OCI-LY7 (cell line): ENCODE measurements around the gene RNF126. TPM values are rescaled to one million over a fixed set of nuclear protein-coding genes. Genes with fewer than 3 reads are reported as not detected.

Experiments used
- BruUV-seq: library from RNA; stranded (reverse); fragments of 400-500 nt; replicated peaks from 2 replicates; lab custom pipeline; 2021; lab: Mats Ljungman, UMichigan
- CTCF ChIA-PET: fragments of 300-600 bp; sonication (Branson Sonifier 250); formaldehyde crosslinking; loops from one replicate; lab custom pipeline; 2022; ENCODE audit warnings: antibody characterized with exemption; ENCODE audit not compliant: unreplicated experiment; lab: Charles Lee
- POLR2A ChIA-PET: fragments of 300-600 bp; sonication (Branson Sonifier 250); formaldehyde crosslinking; loops from one replicate; lab custom pipeline; 2022; ENCODE audit warnings: antibody characterized with exemption; lab: Charles Lee
- DNase-seq: peaks from one replicate; pipeline ENCODE4 v3.0.0-alpha.2; 2015; ENCODE audit warnings: low spot score
- H2AFZ ChIP-seq: fragments of 200-600 bp; sonication (generic), shearing (Covaris generic); 2 replicates; pipeline ENCODE4 v1.6.1; 2014; ENCODE audit warnings: mild to moderate bottlenecking, antibody characterized with exemption, low read length, moderate library complexity
- H3K27ac ChIP-seq: fragments of 200-600 bp; sonication (generic); 2 replicates; pipeline ENCODE4 v1.5.1; 2014; ENCODE audit warnings: mixed run types, low read depth, mild to moderate bottlenecking, moderate library complexity, low read length, inconsistent platforms; ENCODE audit not compliant: poor library complexity, severe bottlenecking
- H3K36me3 ChIP-seq: fragments of 200-600 bp; sonication (generic); 2 replicates; pipeline ENCODE4 v1.6.1; 2014; ENCODE audit warnings: mild to moderate bottlenecking, antibody characterized with exemption, low read length, moderate library complexity, mixed read lengths; ENCODE audit not compliant: insufficient read depth
- H3K4me1 ChIP-seq: fragments of 200-600 bp; sonication (generic); 2 replicates; pipeline ENCODE4 v1.5.1; 2014; ENCODE audit warnings: mild to moderate bottlenecking, low read length; ENCODE audit not compliant: insufficient read depth, poor library complexity, severe bottlenecking
- H3K4me2 ChIP-seq: fragments of 200-600 bp; sonication (generic); 2 replicates; pipeline ENCODE4 v1.6.1; 2014; ENCODE audit warnings: mild to moderate bottlenecking, low read length
- H3K4me3 ChIP-seq: fragments of 200-600 bp; sonication (generic); 2 replicates; pipeline ENCODE4 v1.5.1; 2014; ENCODE audit warnings: mild to moderate bottlenecking, low read depth, low read length; ENCODE audit not compliant: poor library complexity, severe bottlenecking
- H3K79me2 ChIP-seq: fragments of 200-600 bp; sonication (generic); 2 replicates; pipeline ENCODE4 v1.6.1; 2016; ENCODE audit warnings: low read depth, mild to moderate bottlenecking, low read length, moderate library complexity, mixed read lengths; ENCODE audit not compliant: insufficient read depth
- H3K9me2 ChIP-seq: fragments of 200-600 bp; sonication (generic); 2 replicates; pipeline ENCODE4 v1.6.1; 2016; ENCODE audit warnings: mild to moderate bottlenecking, low read length, mixed read lengths; ENCODE audit not compliant: insufficient read depth
- H3K9me3 ChIP-seq: fragments of 200-600 bp; sonication (generic); 2 replicates; pipeline ENCODE4 v1.6.1; 2014; ENCODE audit warnings: mild to moderate bottlenecking, mixed run types, low read length, mixed read lengths
- H4K20me1 ChIP-seq: fragments of 200-600 bp; sonication (generic); 2 replicates; pipeline ENCODE4 v1.6.1; 2014; ENCODE audit warnings: mild to moderate bottlenecking, antibody characterized with exemption, low read length, moderate library complexity, mixed read lengths; ENCODE audit not compliant: insufficient read depth
- EZH2phosphoT487 ChIP-seq: fragments of 200-600 bp; sonication (generic); IDR thresholded peaks from 2 replicates; pipeline ENCODE4 v1.6.1; 2018; ENCODE audit warnings: low read depth, borderline replicate concordance, mild to moderate bottlenecking, mixed run types, antibody characterized with exemption, low read length, moderate library complexity, mixed read lengths
- intact Hi-C: fragments of 100-400 bp; cut with micrococcal nuclease; formaldehyde crosslinking; loops from one replicate; pipeline ENCODE4 v1.10.0; 2022; ENCODE audit not compliant: unreplicated experiment
- total RNA-seq, 2 experiments: library from RNA; depleted of rRNA in 1 of 2; stranded (reverse); fragments of >200 nt in 1 of 2; shearing (Covaris generic) in 1 of 2; gene quantifications; 2 replicates each; pipeline ENCODE4 v1.2.3, GENCODE V29; 2014 to 2022
- TF ChIP-seq, protein P1 (sequence below): fragments of 200-600 bp; sonication (generic); conservative IDR thresholded peaks from 2 replicates; pipeline ENCODE4 v1.5.1; 2014; ENCODE audit warnings: mild to moderate bottlenecking, antibody characterized with exemption, low read length, moderate library complexity, mixed read lengths

RNF126 gene
- total RNA-seq, 2 experiments from 2014 or later: 98.6 to 104 TPM

DNA sequence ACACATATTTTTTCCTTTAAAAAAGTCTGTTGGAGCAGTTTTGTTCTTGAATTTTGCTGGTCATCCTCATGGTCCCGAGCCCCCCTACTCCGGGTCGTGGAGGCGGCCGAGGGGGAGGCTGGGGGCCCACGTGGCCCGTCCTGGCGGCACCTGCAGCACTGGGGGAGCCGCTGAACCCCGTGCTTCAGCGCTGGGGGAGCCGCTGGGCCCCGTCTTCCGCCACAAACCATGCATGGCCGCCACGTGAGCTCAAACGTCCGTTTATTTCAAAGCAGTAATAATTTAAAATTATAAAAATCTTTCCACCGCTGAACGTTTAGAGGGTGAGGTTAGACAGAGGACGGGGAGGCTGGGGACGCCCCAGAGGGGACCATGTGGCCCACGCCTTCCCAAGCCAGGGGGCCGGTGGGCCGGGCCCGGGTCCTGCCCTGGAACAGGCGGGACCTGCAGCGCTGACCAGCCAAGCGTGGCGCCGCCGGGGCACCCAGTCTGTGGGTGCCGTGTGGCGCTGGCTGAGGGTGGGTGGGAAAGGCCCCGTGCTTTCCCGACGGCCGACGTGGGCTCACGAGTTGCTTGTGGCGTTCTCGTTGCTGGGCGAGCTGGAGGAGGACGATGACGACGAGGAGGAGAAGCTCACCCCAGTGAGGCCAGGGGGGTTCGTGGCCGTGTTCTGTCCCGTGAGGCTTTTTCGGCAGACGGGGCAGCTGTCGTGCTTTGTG, 15.3 kb downstream of the RNF126 start:
- Histone ChIP-seq H3K4me1 (peaks cover 18% of the 10 kb centered on the region), H3K79me2 (peaks cover 5% of the 10 kb centered on the region; the same call in 1 of the 2 replicates), H2AFZ (no peak overlapping the region), H3K36me3 (peaks cover 85% of the 10 kb centered on the region), H3K4me3 (no peak overlapping the region), H3K4me2 (0 out of 2 replicates have a peak overlapping the region, but pooled peaks have one; percentile 20), H3K9me2 (no peaks in the 10 kb centered on the region), H3K27ac (peak overlapping the region; percentile 59), H4K20me1 (no peaks in the 10 kb centered on the region; the same call in 1 of the 2 replicates), H3K9me3 (no peaks in the 10 kb centered on the region)
- intact Hi-C loops: no loop called here
- TF ChIP-seq, protein P1, sequence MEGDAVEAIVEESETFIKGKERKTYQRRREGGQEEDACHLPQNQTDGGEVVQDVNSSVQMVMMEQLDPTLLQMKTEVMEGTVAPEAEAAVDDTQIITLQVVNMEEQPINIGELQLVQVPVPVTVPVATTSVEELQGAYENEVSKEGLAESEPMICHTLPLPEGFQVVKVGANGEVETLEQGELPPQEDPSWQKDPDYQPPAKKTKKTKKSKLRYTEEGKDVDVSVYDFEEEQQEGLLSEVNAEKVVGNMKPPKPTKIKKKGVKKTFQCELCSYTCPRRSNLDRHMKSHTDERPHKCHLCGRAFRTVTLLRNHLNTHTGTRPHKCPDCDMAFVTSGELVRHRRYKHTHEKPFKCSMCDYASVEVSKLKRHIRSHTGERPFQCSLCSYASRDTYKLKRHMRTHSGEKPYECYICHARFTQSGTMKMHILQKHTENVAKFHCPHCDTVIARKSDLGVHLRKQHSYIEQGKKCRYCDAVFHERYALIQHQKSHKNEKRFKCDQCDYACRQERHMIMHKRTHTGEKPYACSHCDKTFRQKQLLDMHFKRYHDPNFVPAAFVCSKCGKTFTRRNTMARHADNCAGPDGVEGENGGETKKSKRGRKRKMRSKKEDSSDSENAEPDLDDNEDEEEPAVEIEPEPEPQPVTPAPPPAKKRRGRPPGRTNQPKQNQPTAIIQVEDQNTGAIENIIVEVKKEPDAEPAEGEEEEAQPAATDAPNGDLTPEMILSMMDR: no peak
- TF ChIP-seq EZH2phosphoT487: no peak
- BruUV-seq: TSS peak; percentile 91
- ChIA-PET CTCF (no interaction called here), POLR2A (no interaction called here)
- peak; percentile 27 for DNase-seq

DNA sequence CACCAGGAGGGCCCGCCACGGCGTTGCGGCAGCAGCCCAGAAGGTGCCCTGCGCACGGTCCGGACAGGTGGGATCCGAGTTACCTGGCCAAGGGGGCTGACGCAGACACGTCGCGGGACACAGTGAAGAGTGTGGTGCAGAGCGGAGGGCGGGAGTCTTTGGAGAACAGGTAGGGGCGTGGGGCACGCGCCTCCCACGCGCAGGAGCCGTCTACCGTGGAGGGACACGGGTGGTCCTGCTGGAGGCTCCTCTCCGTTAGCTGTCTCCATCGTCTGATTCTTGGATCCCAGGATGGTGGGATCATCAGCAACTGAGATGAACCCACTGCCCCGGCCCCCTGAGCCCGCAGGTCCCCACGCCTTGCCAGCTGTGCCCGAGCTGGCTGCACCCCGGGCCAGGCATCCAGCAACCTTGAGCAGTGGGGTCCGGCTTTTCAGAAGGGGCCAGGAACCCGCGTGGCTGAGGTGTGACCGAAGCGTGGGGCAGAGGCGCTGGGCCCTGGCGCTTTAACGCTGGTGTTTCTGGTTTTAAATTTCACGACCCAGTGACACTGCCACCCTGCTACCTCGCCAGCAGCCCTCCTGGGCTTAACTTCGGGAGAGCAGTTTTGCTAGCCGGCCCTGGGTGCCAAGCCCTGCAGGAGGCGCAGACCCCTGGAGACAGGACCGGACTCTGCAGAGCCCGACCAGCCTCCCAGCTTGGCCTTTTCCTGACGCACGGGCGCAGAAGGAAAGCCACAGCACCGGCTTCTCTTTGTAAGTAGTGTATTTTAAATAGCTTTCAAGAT, 16.0 kb downstream of the RNF126 start:
- BruUV-seq: no TSS peak
- H3K9me2 ChIP-seq: no peaks in the 10 kb centered on the region
- peak overlapping the region; percentile 59 for H3K27ac ChIP-seq
- peaks cover 79% of the 10 kb centered on the region for H3K36me3 ChIP-seq
- intact Hi-C loops: no loop called here
- DNase-seq: no peak
- H3K79me2 ChIP-seq: no peaks in the 10 kb centered on the region
- ChIA-PET POLR2A (no interaction called here), CTCF (no interaction called here)
- H2AFZ ChIP-seq: no peak overlapping the region
- no peaks in the 10 kb centered on the region for H3K9me3 ChIP-seq
- TF ChIP-seq EZH2phosphoT487: no peak
- TF ChIP-seq, protein P1: no peak
- no peak overlapping the region for H3K4me2 ChIP-seq
- no peaks in the 10 kb centered on the region for H4K20me1 ChIP-seq
- H3K4me3 ChIP-seq: no peak overlapping the region
- H3K4me1 ChIP-seq: peaks cover 18% of the 10 kb centered on the region
